Dendritic cell treated with granulocyte-macrophage colony-stimulating factor and Interleukin-4, amounts not matched to agents 40 ng/mL and 50 ng/mL, for 4 days (primary cell): ENCODE results near the gene ZNF335.
"Not testable (repeated sequence)": the region's sequence is repeated elsewhere in the genome, so short reads cannot be mapped to it uniquely, and the experiment has no call there.

ENCODE experiments used
- H3K27ac Mint-ChIP-seq: one replicate; pipeline ENCODE4 v1.8.0; 2022; ENCODE audit warnings: mild to moderate bottlenecking, mixed read lengths
- H3K27me3 Mint-ChIP-seq: one replicate; pipeline ENCODE4 v1.8.0; 2022; ENCODE audit warnings: mild to moderate bottlenecking, mixed read lengths
- H3K36me3 Mint-ChIP-seq: one replicate; pipeline ENCODE4 v1.8.0; 2022; ENCODE audit warnings: low read depth, mixed read lengths
- H3K4me1 Mint-ChIP-seq: one replicate; pipeline ENCODE4 v1.8.0; 2022; ENCODE audit warnings: low read depth, mixed read lengths
- H3K4me3 Mint-ChIP-seq: one replicate; pipeline ENCODE4 v1.8.0; 2022; ENCODE audit warnings: mild to moderate bottlenecking, moderate library complexity, mixed read lengths
- H3K9me3 Mint-ChIP-seq: one replicate; pipeline ENCODE4 v1.8.0; 2022; ENCODE audit warnings: mixed read lengths
- intact Hi-C: fragments of 100-400 bp; cut with micrococcal nuclease; formaldehyde crosslinking; loops from one replicate; pipeline ENCODE4 v1.15.0; 2022

ZNF335 gene

DNA sequence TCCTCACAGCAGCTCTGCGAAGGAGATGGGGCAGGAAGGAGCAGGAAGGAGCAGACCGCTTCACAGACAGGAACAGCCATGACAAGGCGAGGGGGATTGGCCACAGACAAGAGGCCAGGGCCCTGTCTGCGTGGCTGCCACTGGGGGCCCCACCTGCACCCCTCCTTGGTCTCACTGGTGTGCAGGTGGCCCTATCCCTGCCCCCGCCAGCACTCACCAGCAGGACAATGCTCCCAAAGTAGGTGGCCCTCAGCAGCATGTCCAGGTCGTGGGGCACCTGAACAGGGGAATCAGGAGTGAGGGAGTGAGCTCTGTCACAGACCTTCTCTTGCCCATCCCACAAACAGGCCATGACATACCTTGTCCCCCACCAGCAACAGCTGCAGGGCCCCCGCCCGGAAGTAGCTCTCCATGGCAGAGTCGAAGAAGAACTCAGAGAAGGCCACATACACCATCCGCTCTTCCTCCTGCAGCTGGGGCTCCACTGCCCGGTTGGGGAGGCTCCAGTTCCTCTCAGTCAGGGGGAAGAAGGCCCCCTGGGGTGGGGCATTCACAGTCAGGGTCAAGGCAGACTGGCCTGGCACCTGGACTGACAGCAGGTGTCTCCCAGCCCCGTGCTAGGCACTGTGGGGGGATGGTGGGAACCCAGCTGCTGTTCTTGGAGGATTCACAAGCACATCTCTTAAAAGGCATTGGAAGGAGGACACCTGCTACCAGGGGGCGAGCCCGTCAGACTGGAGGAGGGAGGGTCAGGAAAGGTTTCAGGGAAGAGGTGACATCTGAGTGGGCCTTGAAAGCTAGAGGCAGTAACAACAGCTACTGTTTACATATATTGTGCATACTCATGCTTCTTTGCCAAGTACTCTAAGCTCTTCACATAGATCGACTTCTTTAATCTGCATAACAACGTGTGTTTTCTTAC is 67.2 kb downstream of the ZNF335 start:
- intact Hi-C loops = no loop called here
- Mint-ChIP-seq H3K36me3 (peaks cover 2% of the 10 kb centered on the region), H3K27me3 (no peaks in the 10 kb centered on the region), H3K9me3 (no peaks in the 10 kb centered on the region), H3K4me3 (no peak overlapping the region), H3K4me1 (peaks cover 18% of the 10 kb centered on the region), H3K27ac (peak overlapping the region; percentile 55)

DNA sequence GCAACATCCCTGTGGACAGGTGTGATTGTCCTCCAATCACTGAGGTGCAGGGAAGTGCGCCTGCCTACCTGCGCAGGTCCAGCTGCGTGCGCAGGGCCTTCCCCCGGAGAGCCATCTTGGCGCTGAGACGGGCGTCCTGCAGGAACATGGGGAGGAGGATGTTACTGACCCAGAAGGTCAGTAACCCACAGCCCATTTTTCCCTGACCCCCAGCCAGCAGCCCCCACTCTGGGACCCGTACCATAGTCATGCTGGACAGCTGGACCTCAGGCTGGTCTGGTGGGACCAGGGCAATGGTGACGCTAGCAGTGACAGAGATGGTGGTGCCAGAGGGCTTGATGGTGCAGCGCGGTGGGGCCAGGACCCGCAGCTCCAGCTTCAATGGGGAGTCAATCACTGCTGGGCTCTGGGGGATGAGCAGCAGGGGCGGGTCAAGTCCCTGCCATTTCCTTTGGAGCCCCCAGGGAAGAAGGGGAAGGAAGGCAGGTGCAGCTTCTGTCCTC is 69.8 kb downstream of the ZNF335 start:
- intact Hi-C loops = no loop called here
- no peak overlapping the region for H3K27ac Mint-ChIP-seq
- no peaks in the 10 kb centered on the region for H3K9me3 Mint-ChIP-seq
- peaks cover 10% of the 10 kb centered on the region for H3K4me1 Mint-ChIP-seq
- peaks cover 28% of the 10 kb centered on the region for H3K36me3 Mint-ChIP-seq
- no peak overlapping the region for H3K4me3 Mint-ChIP-seq
- no peaks in the 10 kb centered on the region for H3K27me3 Mint-ChIP-seq

DNA sequence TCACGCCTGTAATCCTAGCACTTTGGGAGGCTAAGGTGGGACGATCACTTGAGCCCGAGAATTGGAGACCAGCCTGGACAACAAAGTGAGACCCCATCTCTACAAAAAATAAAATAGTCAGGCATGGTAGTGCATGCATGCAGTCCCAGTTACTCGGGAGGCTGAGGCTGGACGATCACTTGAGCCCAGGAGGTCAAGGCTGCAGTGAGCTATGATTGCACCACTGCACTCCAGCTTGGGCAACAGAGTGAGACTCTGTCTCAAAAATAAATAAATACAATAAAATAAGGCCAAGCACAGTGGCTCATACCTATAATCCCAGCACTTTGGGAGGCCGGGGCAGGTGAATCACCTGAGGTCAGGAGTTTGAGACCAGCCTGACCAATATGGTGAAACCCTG is 70.7 kb downstream of the ZNF335 start:
- Mint-ChIP-seq H3K36me3 (peaks cover 38% of the 10 kb centered on the region), H3K4me1 (peaks cover 10% of the 10 kb centered on the region)
- H3K9me3 Mint-ChIP-seq, H3K27ac Mint-ChIP-seq, intact Hi-C loops, H3K27me3 Mint-ChIP-seq, H3K4me3 Mint-ChIP-seq: not testable (repeated sequence)

DNA sequence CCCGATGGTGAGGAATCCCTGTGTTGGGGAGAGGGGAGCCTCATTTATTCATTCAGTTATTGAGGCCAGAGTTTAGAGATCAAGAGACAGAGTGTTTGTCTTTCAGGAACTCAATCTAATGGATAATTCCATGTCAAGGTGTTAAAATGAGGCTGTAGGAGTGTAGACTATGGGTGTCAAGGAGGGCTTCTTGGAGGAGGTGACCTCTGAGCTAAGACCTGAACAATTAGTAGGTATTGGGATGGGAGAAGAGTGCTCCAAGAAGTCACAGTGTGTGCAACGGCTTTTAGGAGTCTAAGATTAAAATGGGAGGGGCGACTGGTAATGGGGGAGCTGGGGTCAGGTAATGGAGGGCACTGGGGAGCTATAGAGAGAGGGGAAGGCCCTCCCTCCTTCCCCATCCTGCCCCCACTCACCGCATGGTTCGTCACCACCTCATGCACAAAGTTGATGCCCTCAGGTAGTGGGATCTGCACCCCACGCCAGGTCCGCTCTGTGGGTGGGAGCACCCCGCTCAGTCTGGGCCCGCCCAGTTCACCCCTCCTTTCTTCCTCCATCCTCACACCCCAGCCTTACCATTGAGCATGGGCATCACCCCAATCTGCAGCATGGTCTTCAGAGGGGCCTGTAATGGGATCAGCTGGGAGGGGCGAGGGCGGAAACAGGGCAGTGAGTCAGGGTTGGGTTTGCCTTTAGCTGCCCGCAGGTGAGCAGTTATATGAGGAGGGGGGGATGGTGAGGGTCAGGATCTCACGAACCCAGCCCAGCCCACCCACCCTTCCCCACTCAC is 72.8 kb downstream of the ZNF335 start:
- Mint-ChIP-seq H3K27ac (no peak overlapping the region), H3K9me3 (no peaks in the 10 kb centered on the region), H3K36me3 (peaks cover 59% of the 10 kb centered on the region), H3K27me3 (no peaks in the 10 kb centered on the region), H3K4me3 (no peak overlapping the region), H3K4me1 (peaks cover 2% of the 10 kb centered on the region)
- intact Hi-C loops = no loop called here
